GM19193 (cell line): ENCODE measurements around the gene CUX1.

Experiments
- POLR2A ChIP-seq: IDR thresholded peaks from 4 replicates; pipeline ENCODE4 v1.6.1; 2011; ENCODE audit not compliant: insufficient read depth, insufficient read length; ENCODE audit errors: extremely low read depth

The CUX1 gene, protein sequence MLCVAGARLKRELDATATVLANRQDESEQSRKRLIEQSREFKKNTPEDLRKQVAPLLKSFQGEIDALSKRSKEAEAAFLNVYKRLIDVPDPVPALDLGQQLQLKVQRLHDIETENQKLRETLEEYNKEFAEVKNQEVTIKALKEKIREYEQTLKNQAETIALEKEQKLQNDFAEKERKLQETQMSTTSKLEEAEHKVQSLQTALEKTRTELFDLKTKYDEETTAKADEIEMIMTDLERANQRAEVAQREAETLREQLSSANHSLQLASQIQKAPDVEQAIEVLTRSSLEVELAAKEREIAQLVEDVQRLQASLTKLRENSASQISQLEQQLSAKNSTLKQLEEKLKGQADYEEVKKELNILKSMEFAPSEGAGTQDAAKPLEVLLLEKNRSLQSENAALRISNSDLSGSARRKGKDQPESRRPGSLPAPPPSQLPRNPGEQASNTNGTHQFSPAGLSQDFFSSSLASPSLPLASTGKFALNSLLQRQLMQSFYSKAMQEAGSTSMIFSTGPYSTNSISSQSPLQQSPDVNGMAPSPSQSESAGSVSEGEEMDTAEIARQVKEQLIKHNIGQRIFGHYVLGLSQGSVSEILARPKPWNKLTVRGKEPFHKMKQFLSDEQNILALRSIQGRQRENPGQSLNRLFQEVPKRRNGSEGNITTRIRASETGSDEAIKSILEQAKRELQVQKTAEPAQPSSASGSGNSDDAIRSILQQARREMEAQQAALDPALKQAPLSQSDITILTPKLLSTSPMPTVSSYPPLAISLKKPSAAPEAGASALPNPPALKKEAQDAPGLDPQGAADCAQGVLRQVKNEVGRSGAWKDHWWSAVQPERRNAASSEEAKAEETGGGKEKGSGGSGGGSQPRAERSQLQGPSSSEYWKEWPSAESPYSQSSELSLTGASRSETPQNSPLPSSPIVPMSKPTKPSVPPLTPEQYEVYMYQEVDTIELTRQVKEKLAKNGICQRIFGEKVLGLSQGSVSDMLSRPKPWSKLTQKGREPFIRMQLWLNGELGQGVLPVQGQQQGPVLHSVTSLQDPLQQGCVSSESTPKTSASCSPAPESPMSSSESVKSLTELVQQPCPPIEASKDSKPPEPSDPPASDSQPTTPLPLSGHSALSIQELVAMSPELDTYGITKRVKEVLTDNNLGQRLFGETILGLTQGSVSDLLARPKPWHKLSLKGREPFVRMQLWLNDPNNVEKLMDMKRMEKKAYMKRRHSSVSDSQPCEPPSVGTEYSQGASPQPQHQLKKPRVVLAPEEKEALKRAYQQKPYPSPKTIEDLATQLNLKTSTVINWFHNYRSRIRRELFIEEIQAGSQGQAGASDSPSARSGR (N-terminal part only)

DNA sequence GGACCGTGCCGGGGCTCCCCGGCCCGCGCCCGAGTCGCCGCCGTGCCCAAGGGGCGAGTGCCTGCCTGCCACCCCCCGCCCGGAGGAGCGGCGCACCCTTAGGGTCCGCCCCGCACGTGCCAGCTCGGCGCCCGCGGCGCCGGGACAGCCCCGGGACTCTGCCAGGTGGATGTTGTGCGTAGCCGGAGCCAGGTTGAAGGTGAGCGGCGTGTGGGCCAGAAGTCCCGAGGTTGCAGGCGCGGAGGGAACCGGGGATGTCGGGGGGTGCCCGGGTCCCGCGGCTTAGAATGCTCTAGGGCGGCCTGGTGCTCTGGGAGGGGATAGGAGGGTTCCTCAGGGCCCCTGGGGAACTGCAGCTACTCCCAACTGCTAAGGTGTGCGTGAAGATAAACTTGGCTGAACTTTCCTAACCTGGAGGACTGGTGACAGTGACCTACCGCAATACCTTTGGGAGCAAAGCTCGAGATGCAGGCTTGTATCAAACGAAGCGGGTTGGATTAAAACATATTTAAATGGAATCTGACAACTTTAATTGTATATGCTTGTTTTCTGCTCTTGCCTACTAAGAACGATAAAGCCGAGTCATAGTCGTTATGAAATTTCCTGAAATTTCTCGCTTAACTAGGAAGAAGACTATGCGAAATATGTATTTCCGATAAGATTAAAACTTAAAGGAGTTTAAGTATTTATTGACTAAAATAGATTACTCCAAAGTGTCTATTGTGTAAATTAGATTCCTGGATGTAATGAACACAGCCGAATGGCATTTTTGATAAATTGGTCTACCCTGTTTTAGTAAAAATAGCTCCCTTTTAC is at the start of gene CUX1:
TSS of gene CUX1 (plus strand) at position 156 of the 816 bp plus-strand sequence. CDS start at position 170, 14 bp downstream.
- no peak for TF ChIP-seq POLR2A

DNA sequence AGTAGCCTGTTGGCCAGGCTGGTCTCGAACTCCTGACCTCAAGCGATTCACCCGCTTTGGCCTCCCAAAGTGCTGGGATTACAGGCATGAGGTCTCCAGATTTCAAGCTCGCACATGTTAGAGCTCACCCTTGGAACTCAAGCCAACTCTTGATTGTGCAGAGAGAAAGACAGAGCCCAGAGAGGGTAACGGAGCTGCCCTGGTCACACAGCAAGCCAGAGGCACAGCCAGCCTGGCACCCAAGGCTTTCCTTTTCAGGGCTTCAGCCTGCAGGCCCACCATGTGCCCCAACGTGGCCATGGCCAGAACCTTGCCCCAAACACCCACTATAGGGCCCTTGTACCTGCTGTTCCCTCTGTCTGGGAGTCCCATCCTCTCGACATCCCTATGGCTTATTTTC is 49.1 kb upstream of the CUX1 start:
- TF ChIP-seq POLR2A = no peak

DNA sequence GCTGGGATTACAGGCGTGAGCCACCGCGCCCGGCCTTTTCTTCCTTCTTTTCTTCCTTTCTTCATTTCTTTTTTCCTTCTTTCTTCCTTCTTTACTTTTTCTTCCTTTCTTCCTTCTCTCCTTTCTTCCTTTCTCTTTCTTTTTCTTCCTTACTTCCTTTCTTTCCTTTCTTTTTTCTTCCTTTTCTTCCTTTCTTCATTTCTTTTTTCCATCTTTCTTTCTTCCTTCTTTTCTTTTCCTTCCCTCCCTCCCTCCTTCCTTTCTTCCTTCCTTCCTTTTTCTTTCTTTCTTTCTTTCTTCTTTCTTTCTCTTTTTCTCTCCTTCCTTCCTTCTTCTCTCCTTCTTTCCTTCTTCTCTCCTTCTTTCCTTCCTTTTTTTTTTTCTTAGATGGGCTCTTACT is 47.0 kb upstream of the CUX1 start:
- no peak for TF ChIP-seq POLR2A

DNA sequence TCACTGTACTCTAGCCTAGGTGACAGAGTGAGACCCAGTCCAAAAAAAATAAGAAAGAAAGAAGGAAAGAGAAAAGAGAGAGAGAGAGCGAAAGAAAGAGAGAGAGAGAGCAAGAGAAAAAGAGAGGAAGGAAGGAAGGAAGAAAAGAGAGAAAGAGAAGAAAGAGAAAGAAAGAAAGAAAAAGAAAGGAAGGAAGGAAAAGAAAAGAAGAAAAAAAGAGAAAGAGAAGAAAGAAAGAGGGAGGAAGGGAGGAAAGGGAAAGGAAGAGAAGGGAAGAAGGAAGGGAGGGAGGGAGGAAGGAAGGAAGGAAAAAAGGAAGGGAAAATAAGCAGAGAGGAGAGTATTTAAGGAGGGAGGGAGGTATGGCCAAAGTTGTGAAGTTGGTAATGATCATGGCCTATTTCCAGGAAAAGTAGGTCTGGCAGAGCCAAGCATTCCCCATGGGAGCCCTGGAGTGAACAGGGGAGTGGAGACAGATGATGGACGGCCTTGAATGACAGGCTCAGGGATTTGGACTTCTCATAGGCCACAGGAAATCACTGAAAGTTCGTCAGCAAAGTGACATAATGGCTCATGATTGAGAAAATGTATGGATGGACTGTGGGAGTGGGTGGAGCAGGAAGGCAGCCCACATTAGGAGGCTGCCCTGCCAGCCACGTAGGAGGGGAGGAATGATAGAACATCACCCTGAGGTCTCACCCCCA is 44.8 kb upstream of the CUX1 start:
- TF ChIP-seq POLR2A = no peak

DNA sequence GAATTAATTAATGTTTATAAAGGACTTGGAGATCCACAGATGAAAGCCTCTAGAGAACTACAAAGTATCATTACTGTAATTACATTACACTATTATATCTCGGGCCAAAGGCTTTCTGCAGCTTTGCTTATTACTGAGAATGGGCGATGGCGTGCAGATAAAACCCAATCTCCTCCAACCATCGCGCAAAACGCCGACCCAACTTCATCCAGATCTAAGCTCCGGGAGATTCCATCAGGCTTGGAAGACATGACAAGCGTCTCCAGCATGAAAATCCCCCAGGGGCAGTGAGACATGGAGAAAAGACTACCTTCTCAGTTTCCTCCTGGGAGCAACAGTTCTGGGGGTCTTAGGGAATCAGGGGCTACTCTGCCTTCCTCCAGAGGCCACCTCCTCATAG is 42.2 kb upstream of the CUX1 start:
- TF ChIP-seq POLR2A = no peak

DNA sequence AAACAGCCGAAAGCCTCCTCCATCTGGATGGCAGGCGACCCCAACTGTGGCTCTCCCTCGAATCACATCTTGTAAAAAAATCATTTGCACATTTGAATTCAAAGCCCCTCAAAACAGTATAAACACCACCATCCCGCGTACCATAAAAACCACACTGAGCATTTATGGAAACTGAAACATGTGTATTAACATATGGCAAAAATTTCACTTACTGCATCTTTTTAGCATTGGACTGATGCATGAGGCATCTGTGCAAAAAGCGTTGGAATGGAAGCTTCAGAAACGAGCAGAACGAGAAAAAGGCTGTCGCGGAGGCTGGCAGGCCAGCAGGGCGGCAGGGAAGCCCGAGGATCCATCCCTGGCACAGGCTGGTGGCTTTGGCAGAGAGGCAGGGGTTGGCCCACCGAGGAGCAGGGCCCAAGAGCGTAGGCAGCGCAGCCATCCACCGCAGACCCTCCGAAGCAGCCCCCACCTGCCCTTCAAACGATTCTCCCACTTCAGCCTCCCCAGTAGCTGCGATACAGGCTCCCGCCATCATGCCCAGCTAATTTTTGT is 39.3 kb upstream of the CUX1 start:
- TF ChIP-seq POLR2A = no peak

DNA sequence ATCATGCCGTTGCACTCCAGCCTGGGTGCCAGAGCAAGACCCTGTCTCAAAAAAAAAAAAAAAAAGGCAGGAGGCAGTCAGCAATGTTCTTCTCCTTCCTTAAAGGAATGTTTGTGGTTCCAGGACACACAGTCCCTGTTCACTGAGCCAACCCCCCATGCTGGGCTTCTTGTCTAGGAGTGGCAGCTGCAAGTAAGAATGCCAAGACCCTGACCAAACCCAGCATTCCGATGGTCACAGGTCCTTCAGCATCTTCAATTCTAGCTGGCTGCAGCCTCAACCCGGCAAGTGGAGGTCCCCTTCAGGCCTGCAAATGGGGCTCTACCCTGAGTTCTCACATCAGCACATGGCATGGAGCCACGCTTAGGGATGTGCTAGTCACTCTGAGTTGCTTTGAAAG is 38.2 kb upstream of the CUX1 start:
- TF ChIP-seq POLR2A = no peak

DNA sequence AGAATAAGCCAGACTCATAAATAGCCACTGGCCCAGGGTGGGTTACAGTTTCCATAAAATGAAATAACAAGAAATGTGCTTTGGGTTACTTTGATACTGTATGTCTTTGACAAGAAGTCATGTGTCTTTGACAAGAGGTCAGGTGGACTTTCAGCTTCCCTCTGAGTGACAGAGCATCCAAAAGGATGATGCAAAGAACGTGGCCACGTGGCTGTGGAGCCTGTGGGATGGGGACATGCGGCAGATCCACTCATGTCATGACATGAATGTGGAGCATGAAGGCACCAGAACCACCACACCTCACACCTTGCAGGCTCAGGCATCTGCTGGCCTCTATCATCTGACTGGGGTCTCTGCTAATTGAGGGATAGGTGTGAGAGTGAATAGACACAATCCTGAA is 37.1 kb upstream of the CUX1 start:
- TF ChIP-seq POLR2A = no peak

DNA sequence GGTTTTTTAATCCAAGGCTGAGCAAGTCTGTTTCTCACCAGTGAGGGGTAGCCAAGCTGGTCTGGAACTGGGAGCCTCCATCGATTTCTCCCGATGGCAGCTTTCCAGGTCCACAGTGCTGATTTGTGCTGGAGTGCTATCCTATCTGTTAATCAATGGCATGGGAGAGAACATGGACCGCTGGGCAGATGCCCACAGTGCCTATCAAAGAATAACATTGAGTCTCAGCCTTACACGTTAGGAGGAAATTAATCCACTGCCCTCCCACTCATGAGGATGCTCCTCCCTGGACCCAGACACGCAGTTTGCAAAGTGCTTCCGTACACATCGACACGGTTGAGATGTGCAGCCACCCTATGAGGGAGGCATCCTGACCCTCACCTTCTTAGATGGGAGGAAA is 36.0 kb upstream of the CUX1 start:
- no peak for TF ChIP-seq POLR2A

DNA sequence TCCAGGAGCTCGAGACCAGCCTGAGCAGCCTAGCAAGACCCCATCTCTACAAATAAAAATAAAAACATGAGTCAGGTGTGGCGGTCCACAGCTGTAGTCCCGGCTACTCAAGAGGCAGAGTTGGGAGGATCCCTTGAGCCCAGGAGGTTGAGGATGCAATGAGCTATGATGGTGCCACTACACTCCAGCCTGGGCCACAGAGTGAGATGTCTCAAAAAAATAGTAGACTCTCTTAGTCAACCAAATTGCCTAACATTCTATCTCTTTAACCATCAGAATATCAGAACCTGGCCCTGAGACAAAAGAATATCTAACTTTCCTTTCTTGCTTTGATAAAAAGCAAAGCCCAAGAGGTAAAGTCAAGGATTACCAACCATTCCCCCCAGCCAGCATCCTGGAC is 35.0 kb upstream of the CUX1 start:
- TF ChIP-seq POLR2A = no peak

DNA sequence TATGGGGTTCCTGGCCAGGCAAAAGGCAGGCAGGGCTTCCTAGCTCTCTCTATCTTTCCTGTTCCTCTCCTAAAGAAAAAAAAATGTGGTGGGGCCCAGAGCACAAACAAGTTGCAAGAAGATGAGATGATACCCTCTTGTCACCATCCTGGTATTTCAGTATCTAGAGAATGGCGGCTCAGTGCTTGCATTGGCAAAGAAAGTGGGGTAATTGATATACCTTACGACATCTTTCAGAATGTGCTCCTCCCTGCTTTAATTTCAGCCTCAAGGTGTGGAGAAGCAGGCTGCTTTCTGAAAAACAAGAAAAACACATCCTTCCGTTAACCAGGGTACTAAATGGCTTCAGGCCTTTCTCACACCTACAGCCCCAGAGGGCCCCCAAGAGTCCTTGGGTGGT is 34.5 kb upstream of the CUX1 start:
- TF ChIP-seq POLR2A = no peak

DNA sequence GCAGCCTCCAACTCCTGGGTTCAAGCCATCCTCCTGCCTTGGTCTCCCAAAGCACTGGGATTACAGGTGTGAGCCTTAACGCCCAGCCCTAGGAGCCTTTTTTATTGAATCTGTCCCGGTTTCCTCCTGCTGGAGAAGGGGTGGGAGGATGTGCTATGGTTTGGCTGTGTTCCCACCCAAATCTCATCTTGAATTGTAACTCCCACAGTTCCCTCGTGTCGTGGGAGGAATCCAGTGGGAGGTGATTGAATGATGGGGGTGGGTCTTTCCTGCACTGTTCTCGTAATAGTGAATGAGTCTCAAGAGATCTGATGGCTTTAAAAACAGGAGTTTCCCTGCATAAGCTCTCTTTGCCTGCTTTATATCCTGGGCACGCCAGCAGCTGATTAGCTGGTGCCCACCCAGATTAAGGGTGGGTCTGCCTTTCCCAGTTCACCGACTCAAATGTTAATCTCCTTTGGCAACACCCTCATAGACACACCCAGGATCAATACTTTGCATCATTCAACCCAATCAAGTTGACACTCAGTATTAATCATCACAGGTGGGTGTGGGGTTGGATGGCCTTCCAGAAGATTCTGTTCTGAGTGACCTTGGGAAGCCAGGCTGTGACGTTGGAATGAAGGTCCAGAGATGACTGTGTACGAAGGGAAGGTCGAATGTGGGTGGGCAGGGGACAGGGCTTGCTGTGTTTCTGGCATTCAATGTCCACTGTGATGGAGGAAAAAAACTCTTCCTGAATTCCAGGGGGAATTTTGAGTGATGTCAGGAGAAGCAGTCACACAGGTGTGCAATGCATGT is 33.8 kb upstream of the CUX1 start:
- no peak for TF ChIP-seq POLR2A
